HEK293 (cell line): ENCODE results near the gene FHIT.

Source experiments
- CTCF ChIA-PET: fragments of 350-600 bp; formaldehyde crosslinking; extraction: SDS; loops from one replicate; lab custom pipeline; 2021; ENCODE audit warnings: antibody characterized with exemption; lab: Yijun Ruan, JAX
- POLR2A ChIA-PET: fragments of 300-600 bp; formaldehyde crosslinking; extraction: SDS; loops from one replicate; lab custom pipeline; 2020; ENCODE audit warnings: antibody characterized with exemption, inconsistent platforms; lab: Yijun Ruan, JAX
- H3K27ac ChIP-seq: fragments of 200-500 bp; sonication (Bioruptor generic); 2 replicates; pipeline ENCODE4 v1.5.1; 2014; ENCODE audit warnings: low read depth, low read length, control low read depth, inconsistent platforms; ENCODE audit errors: extremely low read depth
- H3K36me3 ChIP-seq, 2 experiments: fragments of 200-500 bp in 1 of 2; sonication (Bioruptor generic) in 1 of 2; 1 replicate in 1 of 2; 2 replicates in 1 of 2; pipeline ENCODE4 v1.5.1; 2014 to 2017; ENCODE audit warnings: inconsistent platforms in 2 of 2, low read length in 2 of 2; ENCODE audit not compliant: control insufficient read depth in 2 of 2, insufficient read depth in 1 of 2
- H3K4me1 ChIP-seq: fragments of 200-500 bp; sonication (Bioruptor generic); 2 replicates; pipeline ENCODE4 v1.5.1; 2014; ENCODE audit warnings: mild to moderate bottlenecking, low read length, inconsistent platforms; ENCODE audit not compliant: control insufficient read depth, insufficient read depth
- H3K4me3 ChIP-seq: 2 replicates; pipeline ENCODE4 v1.5.1; 2011; ENCODE audit warnings: low read depth, mild to moderate bottlenecking, control low read depth, low read length, moderate library complexity
- H3K9me3 ChIP-seq: fragments of 200-500 bp; sonication (Bioruptor generic); 2 replicates; pipeline ENCODE4 v1.5.1; 2014; ENCODE audit warnings: low read depth, low read length, inconsistent platforms; ENCODE audit not compliant: control insufficient read depth, insufficient read depth
- ATF2 ChIP-seq: fragments of 450-650 bp; formaldehyde crosslinking; IDR thresholded peaks from 2 replicates; pipeline ENCODE4 v1.5.1; 2016; ENCODE audit warnings: missing biosample characterization, missing genetic modification characterization, low read depth
- GLI4 ChIP-seq: fragments of 450-650 bp; formaldehyde crosslinking; IDR thresholded peaks from 2 replicates; pipeline ENCODE4 v1.5.1; 2016; ENCODE audit warnings: missing biosample characterization, missing genetic modification characterization
- GLIS1 ChIP-seq: fragments of 450-650 bp; formaldehyde crosslinking; IDR thresholded peaks from 2 replicates; pipeline ENCODE4 v1.5.1; 2016; ENCODE audit warnings: missing biosample characterization, missing genetic modification characterization
- KLF8 ChIP-seq: fragments of 450-650 bp; formaldehyde crosslinking; IDR thresholded peaks from 2 replicates; pipeline ENCODE4 v1.5.1; 2016; ENCODE audit warnings: missing biosample characterization, missing genetic modification characterization
- MYNN ChIP-seq: fragments of 450-650 bp; formaldehyde crosslinking; IDR thresholded peaks from 2 replicates; pipeline ENCODE4 v1.5.1; 2016; ENCODE audit warnings: missing biosample characterization, missing genetic modification characterization, borderline replicate concordance
- ZBTB10 ChIP-seq: fragments of 450-650 bp; formaldehyde crosslinking; IDR thresholded peaks from 2 replicates; pipeline ENCODE4 v1.5.1; 2016; ENCODE audit warnings: missing biosample characterization, missing genetic modification characterization
- ZBTB6 ChIP-seq: fragments of 450-650 bp; formaldehyde crosslinking; IDR thresholded peaks from 2 replicates; pipeline ENCODE4 v1.5.1; 2017; ENCODE audit warnings: missing biosample characterization, missing genetic modification characterization
- ZEB2 ChIP-seq: fragments of 450-650 bp; formaldehyde crosslinking; IDR thresholded peaks from 2 replicates; pipeline ENCODE4 v1.5.1; 2016; ENCODE audit warnings: missing biosample characterization, missing genetic modification characterization
- ZFP69B ChIP-seq: fragments of 450-650 bp; formaldehyde crosslinking; IDR thresholded peaks from 2 replicates; pipeline ENCODE4 v1.5.1; 2016; ENCODE audit warnings: missing biosample characterization, missing genetic modification characterization
- ZNF132 ChIP-seq: fragments of 450-650 bp; formaldehyde crosslinking; IDR thresholded peaks from 2 replicates; pipeline ENCODE4 v1.5.1; 2017; ENCODE audit warnings: missing biosample characterization, missing genetic modification characterization, borderline replicate concordance
- ZNF138 ChIP-seq: fragments of 450-650 bp; formaldehyde crosslinking; IDR thresholded peaks from 2 replicates; pipeline ENCODE4 v1.5.1; 2016; ENCODE audit warnings: missing biosample characterization, missing genetic modification characterization, borderline replicate concordance
- ZNF155 ChIP-seq: fragments of 450-650 bp; formaldehyde crosslinking; IDR thresholded peaks from 2 replicates; pipeline ENCODE4 v1.5.1; 2016; ENCODE audit warnings: missing biosample characterization, missing genetic modification characterization
- ZNF221 ChIP-seq: fragments of 450-650 bp; formaldehyde crosslinking; IDR thresholded peaks from 2 replicates; pipeline ENCODE4 v1.5.1; 2017; ENCODE audit warnings: missing biosample characterization, missing genetic modification characterization, borderline replicate concordance
- ZNF239 ChIP-seq: fragments of 450-650 bp; formaldehyde crosslinking; IDR thresholded peaks from 2 replicates; pipeline ENCODE4 v1.5.1; 2016; ENCODE audit warnings: missing biosample characterization, missing genetic modification characterization
- ZNF391 ChIP-seq: fragments of 450-650 bp; formaldehyde crosslinking; IDR thresholded peaks from 2 replicates; pipeline ENCODE4 v1.5.1; 2016; ENCODE audit warnings: low read depth, missing biosample characterization, missing genetic modification characterization, borderline replicate concordance
- ZNF423 ChIP-seq: fragments of 450-650 bp; formaldehyde crosslinking; IDR thresholded peaks from 2 replicates; pipeline ENCODE4 v1.5.1; 2016; ENCODE audit warnings: missing biosample characterization, missing genetic modification characterization
- ZNF488 ChIP-seq: fragments of 450-650 bp; formaldehyde crosslinking; IDR thresholded peaks from 2 replicates; pipeline ENCODE4 v1.5.1; 2016; ENCODE audit warnings: missing biosample characterization, missing genetic modification characterization
- ZNF623 ChIP-seq: fragments of 450-650 bp; formaldehyde crosslinking; IDR thresholded peaks from 2 replicates; pipeline ENCODE4 v1.5.1; 2016; ENCODE audit warnings: missing biosample characterization, missing genetic modification characterization
- ZNF701 ChIP-seq: fragments of 450-650 bp; formaldehyde crosslinking; IDR thresholded peaks from 2 replicates; pipeline ENCODE4 v1.5.1; 2016; ENCODE audit warnings: missing biosample characterization, missing genetic modification characterization
- ZNF837 ChIP-seq: fragments of 450-650 bp; formaldehyde crosslinking; IDR thresholded peaks from 2 replicates; pipeline ENCODE4 v1.5.1; 2016; ENCODE audit warnings: missing biosample characterization, missing genetic modification characterization
- ZSCAN30 ChIP-seq: fragments of 450-650 bp; IDR thresholded peaks from 2 replicates; pipeline ENCODE4 v1.5.1; 2018; ENCODE audit warnings: missing biosample characterization, mild to moderate bottlenecking, missing genetic modification characterization, moderate library complexity

FHIT gene

DNA sequence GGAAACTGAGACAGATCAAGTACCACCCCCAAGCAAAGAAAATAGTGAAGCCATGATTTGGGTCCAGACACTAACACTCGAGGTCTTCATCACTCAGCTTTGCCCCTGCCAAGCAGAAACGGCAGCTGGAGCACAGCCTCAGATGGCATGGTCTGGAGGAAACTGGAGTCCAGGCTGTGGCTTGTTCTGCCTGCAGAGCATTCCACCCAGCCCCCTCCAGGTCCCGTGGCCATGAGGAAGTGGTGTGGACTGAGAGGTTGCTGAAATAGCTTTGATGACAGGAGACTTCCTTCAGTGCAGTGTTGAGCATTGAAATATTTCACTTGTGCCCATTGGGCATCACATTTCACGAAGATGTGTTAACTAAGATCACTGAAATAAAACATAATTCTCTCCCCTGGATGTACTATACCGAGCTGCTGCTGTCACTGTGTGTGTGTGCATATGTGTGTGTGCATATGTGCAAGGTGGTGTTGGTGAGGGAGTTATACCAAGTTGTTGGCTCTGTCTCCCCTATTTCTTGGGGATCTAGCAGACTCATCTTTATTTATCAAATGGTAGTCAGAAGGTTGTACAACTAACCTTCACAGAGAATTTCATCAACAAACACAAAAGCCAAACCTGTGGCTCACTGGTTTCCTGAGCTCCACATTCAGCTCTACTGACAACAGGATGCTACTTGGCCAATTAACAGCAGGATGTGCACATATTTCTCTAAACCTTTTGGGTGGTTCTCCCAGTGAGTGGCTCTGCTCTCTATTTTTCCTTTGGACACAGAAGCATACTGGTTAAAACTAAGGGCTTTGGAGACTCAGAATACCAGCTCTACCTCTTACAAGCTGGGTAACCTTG, 1541.3 kb downstream of the FHIT start:
- H3K27ac ChIP-seq = no peak overlapping the region
- POLR2A ChIA-PET = no interaction called here
- CTCF ChIA-PET = no interaction called here
- no peaks in the 10 kb centered on the region for H3K9me3 ChIP-seq
- no peaks in the 10 kb centered on the region for H3K36me3 ChIP-seq
- TF ChIP-seq ATF2 (tag by site-specific recombination) (no peak), MYNN (tag by site-specific recombination) (no peak), ZEB2 (tag by site-specific recombination) (no peak), GLI4 (tag by site-specific recombination) (no peak), ZNF239 (tag by site-specific recombination) (no peak), ZNF391 (tag by site-specific recombination) (no peak), ZNF701 (tag by site-specific recombination) (no peak), ZNF221 (tag by site-specific recombination) (no peak)
- TF ChIP-seq, all 188 proteins: peak for 0
- H3K4me3 ChIP-seq = no peak overlapping the region
- no peaks in the 10 kb centered on the region for H3K4me1 ChIP-seq

GRCh38 chr3:59708202-59708601, 1543.0 kb downstream of the FHIT start:
- Histone ChIP-seq H3K4me1 (no peaks in the 10 kb centered on the region), H3K4me3 (no peak overlapping the region), H3K27ac (no peak overlapping the region), H3K36me3 (no peaks in the 10 kb centered on the region), H3K9me3 (no peaks in the 10 kb centered on the region)
- ChIA-PET POLR2A (no interaction called here), CTCF (interaction anchor here (0.7 kb wide), 1 partner anchor 1147 kb away, joined by 5 read pairs; no protein-coding TSS in a partner anchor)
- TF ChIP-seq ZNF488 (tag by site-specific recombination) (no peak), ZBTB6 (tag by site-specific recombination) (no peak), ZNF155 (tag by site-specific recombination) (no peak)

DNA sequence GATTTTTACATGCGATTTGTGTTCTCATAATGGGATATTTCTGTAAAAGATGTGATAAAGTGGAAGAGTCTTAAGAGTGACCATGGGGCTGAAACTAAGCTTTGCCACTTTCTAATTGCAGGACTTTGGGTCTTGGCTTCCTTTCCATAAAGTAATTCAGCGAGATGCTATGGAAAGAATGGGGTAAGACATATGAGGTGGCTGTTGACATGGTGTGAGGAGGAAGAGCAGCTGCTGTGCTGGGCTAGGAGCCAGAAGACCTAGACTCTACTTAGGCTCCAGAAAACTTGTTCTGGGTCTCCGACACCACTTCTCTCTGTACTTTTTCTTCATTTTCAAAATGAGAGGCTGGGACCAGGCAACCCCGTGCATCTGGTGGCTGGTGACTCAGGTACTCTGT, 1547.0 kb downstream of the FHIT start:
- H3K4me1 ChIP-seq = no peaks in the 10 kb centered on the region
- ChIA-PET CTCF (no interaction called here), POLR2A (no interaction called here)
- no peak overlapping the region for H3K27ac ChIP-seq
- H3K9me3 ChIP-seq = no peaks in the 10 kb centered on the region
- no peak overlapping the region for H3K4me3 ChIP-seq
- H3K36me3 ChIP-seq = no peaks in the 10 kb centered on the region
- TF ChIP-seq ZNF623 (tag by site-specific recombination) (no peak), KLF8 (tag by site-specific recombination) (no peak), ZFP69B (tag by site-specific recombination) (no peak), ZNF837 (no peak), ZBTB10 (no peak), ZNF138 (tag by site-specific recombination) (no peak), ZNF132 (tag by site-specific recombination) (no peak), ZNF423 (tag by site-specific recombination) (no peak), GLIS1 (tag by site-specific recombination) (no peak), ZSCAN30 (tag by site-specific recombination) (no peak)
